Measurements from ENCODE around the gene WASHC4.

Gene WASHC4

GRCh38 chr12:105158876-105159275, 51.3 kb downstream of the WASHC4 start:
- DNase-seq (ENCODE audit: low read depth, low spot score): no peak
- in situ Hi-C loops (cut with HindIII; ENCODE audit: low sequenced_read_pairs): no loop called here
- TF ChIP-seq CTCF (IDR thresholded peaks at IDR 0.05; ENCODE audit: low read depth, low read length): no peak
- no peak overlapping the region for H3K4me3 ChIP-seq (ENCODE audit: low read depth, low read length)

DNA sequence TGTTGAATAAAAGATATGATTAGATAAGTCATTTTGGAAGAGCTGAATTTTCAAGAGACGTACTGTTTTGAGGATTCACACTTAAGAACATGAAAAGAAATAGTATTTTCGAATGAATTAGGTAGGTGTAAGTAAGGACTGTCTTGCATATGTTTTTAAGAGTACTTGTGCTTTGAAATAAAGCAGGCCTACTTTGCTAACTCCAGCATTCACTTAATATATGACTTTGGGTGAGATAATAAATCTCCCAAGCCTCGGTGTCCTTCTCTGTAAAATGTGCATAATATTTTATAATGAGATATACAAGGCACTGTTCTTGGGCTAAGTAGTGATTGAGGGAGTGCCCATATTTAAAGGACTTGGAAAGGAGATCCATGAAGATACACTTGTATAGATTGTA, 54.6 kb downstream of the WASHC4 start:
- TF ChIP-seq CTCF (IDR thresholded peaks at IDR 0.05; ENCODE audit: low read depth, low read length): no peak
- DNase-seq (ENCODE audit: low read depth, low spot score): no peak
- no peak overlapping the region for H3K4me3 ChIP-seq (ENCODE audit: low read depth, low read length)
- in situ Hi-C loops (cut with HindIII; ENCODE audit: low sequenced_read_pairs): no loop called here

DNA sequence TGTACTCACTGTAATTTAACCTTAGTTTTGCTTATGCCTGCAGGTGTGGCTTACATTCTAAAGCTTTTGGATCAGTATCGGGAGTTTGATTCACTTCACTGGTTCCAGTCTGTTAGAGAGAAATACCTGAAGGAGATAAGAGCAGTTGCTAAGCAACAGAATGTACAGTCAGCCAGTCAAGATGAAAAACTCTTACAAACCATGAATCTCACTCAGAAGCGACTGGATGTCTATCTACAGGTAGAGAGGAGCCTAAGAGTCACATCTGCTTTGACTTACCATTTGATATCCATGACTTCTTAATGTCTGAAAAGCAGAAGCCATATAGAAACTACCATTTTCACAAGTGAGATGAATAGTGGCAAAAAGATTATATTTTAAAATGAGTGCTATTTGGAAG, 56.5 kb downstream of the WASHC4 start:
- TF ChIP-seq CTCF (IDR thresholded peaks at IDR 0.05; ENCODE audit: low read depth, low read length): no peak
- DNase-seq (ENCODE audit: low read depth, low spot score): no peak
- in situ Hi-C loops (cut with HindIII; ENCODE audit: low sequenced_read_pairs): no loop called here
- H3K4me3 ChIP-seq (ENCODE audit: low read depth, low read length): no peak overlapping the region

GRCh38 chr12:105166736-105167135, 59.2 kb downstream of the WASHC4 start:
- DNase-seq (ENCODE audit: low read depth, low spot score): no peak
- in situ Hi-C loops (cut with HindIII; ENCODE audit: low sequenced_read_pairs): no loop called here
- no peak overlapping the region for H3K4me3 ChIP-seq (ENCODE audit: low read depth, low read length)
- no peak for TF ChIP-seq CTCF (IDR thresholded peaks at IDR 0.05; ENCODE audit: low read depth, low read length)

DNA sequence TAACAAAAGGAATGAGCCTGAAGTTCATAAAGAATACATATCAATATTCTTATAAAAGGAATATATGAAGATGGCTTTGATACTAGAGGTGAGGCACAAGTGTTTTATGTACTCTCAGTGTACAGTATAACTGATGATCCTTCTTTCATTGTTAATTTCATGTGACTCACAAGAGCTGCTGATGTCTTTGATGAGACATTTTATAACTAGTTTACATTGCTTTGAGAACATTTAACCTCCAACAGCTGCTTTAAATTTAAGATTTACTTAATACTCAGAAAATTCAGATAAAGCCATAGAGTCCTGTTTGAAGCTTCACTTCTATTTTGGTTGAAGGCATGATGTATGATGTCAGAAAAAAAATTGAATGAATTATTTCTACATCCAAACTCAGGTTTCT, 59.8 kb downstream of the WASHC4 start:
- DNase-seq (ENCODE audit: low read depth, low spot score): no peak
- no peak overlapping the region for H3K4me3 ChIP-seq (ENCODE audit: low read depth, low read length)
- in situ Hi-C loops (cut with HindIII; ENCODE audit: low sequenced_read_pairs): no loop called here
- no peak for TF ChIP-seq CTCF (IDR thresholded peaks at IDR 0.05; ENCODE audit: low read depth, low read length)

GRCh38 chr12:105168006-105168405, 60.5 kb downstream of the WASHC4 start:
- DNase-seq (ENCODE audit: low read depth, low spot score): no peak
- in situ Hi-C loops (cut with HindIII; ENCODE audit: low sequenced_read_pairs): no loop called here
- TF ChIP-seq CTCF (IDR thresholded peaks at IDR 0.05; ENCODE audit: low read depth, low read length): no peak
- H3K4me3 ChIP-seq (ENCODE audit: low read depth, low read length): no peak overlapping the region

GRCh38 chr12:105170139-105170538, 62.6 kb downstream of the WASHC4 start:
- no peak for DNase-seq (ENCODE audit: low read depth, low spot score)
- in situ Hi-C loops (cut with HindIII; ENCODE audit: low sequenced_read_pairs): no loop called here
- TF ChIP-seq CTCF (IDR thresholded peaks at IDR 0.05; ENCODE audit: low read depth, low read length): no peak
- no peak overlapping the region for H3K4me3 ChIP-seq (ENCODE audit: low read depth, low read length)

All from astrocyte of the spinal cord (primary cell).